Activated CD8-positive, alpha-beta memory T cell treated with anti-CD3 and anti-CD28 coated beads for 48 hours (primary cell): ENCODE results near the gene CTCF.

Experiments
- DNase-seq, 3 experiments: peaks; one replicate each; pipeline ENCODE4 v3.0.0-alpha.2; 2020; ENCODE audit warnings: low read depth in 2 of 3, low spot score in 2 of 3

CTCF gene

DNA sequence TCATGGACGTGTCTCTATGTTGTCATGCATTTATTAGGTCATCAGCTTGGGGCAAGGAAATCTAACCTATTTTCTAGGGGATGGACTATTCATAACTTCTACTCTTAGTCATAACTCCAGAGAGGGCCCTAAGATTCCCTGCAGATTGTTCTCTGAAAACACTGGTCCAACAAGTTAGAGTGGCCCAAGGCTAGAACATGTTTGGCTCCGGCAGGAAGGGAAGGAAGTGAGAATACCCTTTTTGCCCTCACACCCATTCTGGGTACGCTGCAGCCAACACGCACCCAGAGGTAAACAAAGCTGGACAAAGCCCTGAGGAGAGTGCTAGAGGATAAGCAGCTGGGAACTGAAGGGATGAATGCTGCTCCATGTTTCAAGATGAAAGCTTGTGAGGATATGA lies 114.2 kb downstream of the CTCF start:
- no peak for DNase-seq

GRCh38 chr16:67676939-67677338 lies 114.6 kb downstream of the CTCF start:
- DNase-seq: no peak

DNA sequence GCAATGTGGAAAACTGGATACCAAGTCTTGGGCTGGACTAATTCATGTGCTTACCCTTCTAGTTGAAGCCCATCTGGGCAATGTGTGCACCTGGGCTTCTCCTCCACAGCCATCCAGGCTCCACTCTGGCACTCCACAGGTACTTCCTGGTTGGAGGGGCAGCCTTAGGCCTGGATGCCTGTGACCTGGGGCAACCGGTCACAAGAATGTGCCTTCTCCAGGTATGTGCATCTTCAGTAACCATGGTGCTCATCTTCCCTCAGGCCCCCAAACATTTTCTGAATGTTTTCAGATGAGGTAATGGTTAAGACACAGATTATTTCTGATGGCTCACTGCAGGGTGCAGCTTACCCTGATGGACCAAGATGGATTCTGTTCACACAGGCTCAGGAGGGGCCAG lies 115.4 kb downstream of the CTCF start:
- DNase-seq: no peak

DNA sequence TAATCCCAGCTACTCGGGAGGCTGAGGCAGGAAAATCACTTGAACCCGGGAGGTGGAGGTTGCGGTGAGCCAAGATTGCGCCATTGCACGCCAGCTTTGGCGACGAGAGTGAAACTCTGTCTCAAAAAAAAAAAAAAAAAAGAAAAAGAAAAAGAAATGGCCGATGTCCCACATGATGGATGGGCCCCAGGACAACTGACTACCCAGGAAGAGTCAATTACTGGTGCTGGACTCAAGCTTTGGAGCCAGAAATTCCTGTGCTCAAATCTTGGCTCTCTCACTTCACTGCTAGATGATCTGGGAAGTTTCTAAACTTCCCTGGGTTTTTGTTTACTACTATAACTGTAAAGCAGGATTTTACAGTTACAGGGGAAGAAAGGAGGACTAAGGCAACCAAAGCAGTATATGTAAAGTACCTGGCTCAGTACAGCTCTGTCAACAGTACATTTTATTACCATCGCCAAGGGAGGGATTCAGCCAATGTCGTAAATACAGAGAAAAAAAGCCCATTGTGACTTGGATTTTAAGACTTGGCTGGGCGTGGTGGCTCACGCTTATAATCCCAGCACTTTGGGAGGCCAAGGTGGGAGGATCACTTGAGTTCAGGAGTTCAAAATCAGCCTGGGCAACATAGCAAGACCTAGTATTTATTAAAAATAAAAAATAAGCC lies 116.2 kb downstream of the CTCF start:
- no peak for DNase-seq

- no peak for DNase-seq
Observed at GRCh38 chr16:67679935-67680897, 117.9 kb downstream of the CTCF start.

DNA sequence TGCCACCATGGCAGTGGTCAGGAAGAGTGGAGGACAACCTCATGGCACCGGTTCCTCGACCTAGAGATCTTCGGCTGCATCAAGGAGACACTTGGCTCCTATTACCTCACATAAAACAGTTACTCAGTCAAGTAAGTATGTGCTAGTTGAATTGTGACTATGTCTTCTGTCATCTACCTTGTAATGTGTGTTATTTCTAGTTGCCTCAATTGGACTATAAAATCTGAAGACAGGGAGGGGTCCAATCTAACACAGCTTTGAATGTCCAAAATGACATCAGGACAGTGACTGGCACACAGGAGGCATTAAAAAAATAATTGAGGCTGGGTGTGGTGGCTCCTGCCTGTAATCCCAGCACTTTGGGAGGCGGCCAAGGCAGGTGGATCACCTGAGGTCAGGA lies 121.4 kb downstream of the CTCF start:
- DNase-seq: no peak

- DNase-seq: no peak
Observed at GRCh38 chr16:67685388-67686112, 123.2 kb downstream of the CTCF start.
